Cardiac fibroblast (primary cell): Measurements from ENCODE around the gene MAD2L2.

Source experiments
- DNase-seq, 2 donors: peaks; one replicate each; pipeline versions ENCODE4 v3.0.0 to v3.0.0-alpha.2; 2010; ENCODE audit warnings: low read depth in 2 of 2
- H3K4me3 ChIP-seq, 2 donors: replicated peaks in 1 of 2; 1 replicate in 1 of 2; 2 replicates in 1 of 2; pipeline ENCODE4 v1.5.1; 2011; ENCODE audit warnings: low read depth in 2 of 2, low read length in 2 of 2, mild to moderate bottlenecking in 2 of 2, moderate library complexity in 1 of 2
- TF ChIP-seq, protein P1 (sequence below): IDR thresholded peaks from one replicate; pipeline ENCODE4 v1.5.1; 2011; ENCODE audit warnings: low read depth, mild to moderate bottlenecking, low read length, inconsistent platforms

MAD2L2 gene

DNA sequence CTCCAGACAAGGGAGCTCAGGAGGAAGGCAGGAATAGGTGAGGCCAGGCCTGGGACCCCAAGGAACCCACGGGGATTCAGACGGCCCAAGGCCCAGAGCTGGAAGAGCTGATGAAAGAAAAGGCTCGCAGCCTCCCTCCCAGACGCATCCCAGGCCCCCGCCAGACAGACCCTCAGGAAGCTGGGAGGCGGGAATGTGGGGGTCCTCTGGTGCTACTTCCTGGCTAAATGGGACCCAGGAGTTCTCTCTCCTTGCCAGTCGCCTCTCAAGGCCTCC is 27.1 kb downstream of the MAD2L2 start:
- DNase-seq: no peak
- TF ChIP-seq, protein P1, sequence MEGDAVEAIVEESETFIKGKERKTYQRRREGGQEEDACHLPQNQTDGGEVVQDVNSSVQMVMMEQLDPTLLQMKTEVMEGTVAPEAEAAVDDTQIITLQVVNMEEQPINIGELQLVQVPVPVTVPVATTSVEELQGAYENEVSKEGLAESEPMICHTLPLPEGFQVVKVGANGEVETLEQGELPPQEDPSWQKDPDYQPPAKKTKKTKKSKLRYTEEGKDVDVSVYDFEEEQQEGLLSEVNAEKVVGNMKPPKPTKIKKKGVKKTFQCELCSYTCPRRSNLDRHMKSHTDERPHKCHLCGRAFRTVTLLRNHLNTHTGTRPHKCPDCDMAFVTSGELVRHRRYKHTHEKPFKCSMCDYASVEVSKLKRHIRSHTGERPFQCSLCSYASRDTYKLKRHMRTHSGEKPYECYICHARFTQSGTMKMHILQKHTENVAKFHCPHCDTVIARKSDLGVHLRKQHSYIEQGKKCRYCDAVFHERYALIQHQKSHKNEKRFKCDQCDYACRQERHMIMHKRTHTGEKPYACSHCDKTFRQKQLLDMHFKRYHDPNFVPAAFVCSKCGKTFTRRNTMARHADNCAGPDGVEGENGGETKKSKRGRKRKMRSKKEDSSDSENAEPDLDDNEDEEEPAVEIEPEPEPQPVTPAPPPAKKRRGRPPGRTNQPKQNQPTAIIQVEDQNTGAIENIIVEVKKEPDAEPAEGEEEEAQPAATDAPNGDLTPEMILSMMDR: no peak
- peak overlapping the region in 1 of 2 donors; percentile 25 for H3K4me3 ChIP-seq

GRCh38 chr1:11653101-11653860 is 27.7 kb downstream of the MAD2L2 start:
- no peak for DNase-seq
- no peak overlapping the region for H3K4me3 ChIP-seq
- TF ChIP-seq, protein P1: no peak

GRCh38 chr1:11652203-11652780 is 28.7 kb downstream of the MAD2L2 start:
- TF ChIP-seq, protein P1: no peak
- DNase-seq: no peak
- H3K4me3 ChIP-seq: no peak overlapping the region

DNA sequence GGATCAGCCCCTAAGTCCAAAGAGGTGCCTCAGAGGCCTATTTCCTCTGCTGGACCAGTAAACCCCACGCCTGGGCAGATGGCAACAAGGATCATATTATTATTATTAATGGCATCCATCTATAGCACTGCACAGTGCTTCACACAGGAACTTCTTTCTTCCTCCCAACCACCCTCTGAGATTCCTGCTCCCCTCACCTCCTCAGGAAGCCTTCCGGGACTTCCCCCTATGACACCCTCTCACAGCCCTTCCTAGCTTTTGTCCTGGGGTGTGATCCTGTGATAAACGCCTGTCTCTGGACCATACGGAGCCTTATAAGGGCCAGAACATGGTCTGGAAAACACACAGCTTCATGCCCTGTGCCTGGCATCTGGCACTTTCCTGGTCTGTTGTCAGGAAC is 29.9 kb downstream of the MAD2L2 start:
- no peak for DNase-seq
- no peak overlapping the region for H3K4me3 ChIP-seq
- TF ChIP-seq, protein P1: no peak

GRCh38 chr1:11650331-11650991 is 30.5 kb downstream of the MAD2L2 start:
- peak overlapping the region; percentile 11 to 14 for H3K4me3 ChIP-seq
- TF ChIP-seq, protein P1: peak; percentile 69
- peak; percentile 74 to 78 for DNase-seq

DNA sequence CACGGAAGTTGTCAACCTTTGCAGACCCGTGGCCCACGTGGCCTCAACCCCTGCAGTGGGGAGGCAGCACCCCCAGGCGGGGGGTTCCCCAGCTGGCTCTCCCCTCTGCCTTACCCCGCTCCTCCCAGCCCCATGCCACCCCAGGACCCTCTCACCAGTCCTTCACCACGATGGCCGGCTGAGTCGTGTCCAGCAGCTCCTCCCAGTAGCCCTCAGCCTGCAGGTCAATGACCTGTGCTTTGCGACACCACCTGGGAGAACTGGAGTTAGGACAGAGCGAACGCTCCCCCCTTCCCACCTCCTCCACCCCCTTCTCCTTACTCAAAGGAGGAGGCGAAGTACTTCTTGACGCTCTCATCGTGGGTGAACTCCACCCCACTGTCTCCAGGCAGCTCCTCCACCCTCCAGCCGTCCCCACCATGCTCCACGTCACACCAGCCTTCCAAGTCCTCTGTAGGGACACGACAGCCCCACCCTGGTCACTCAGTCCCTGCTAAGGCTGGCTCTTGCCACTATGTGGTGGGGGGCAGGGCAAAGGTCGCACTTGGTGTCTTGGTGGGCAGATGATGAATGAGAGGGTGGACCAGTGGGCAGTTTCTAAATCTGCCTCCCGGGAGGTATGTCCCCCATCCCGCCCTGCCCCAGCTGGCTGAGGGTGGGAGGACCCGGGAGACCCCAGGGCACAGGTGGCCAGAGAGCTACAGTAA is 31.2 kb downstream of the MAD2L2 start:
- DNase-seq: no peak
- no peak overlapping the region for H3K4me3 ChIP-seq
- TF ChIP-seq, protein P1: no peak
